GM18519 (cell line): ENCODE data around the gene ATRNL1.

ENCODE experiments used
- ATAC-seq: cut with Tn5 transposase; IDR thresholded peaks from one replicate; pipeline ENCODE4 v1.9.1; 2021; ENCODE audit warnings: mild to moderate bottlenecking, moderate library complexity; ENCODE audit not compliant: unreplicated experiment, low FRiP score

Gene ATRNL1

GRCh38 chr10:115867305-115867704 lies 774.1 kb downstream of the ATRNL1 start:
- ATAC-seq = no peak

DNA sequence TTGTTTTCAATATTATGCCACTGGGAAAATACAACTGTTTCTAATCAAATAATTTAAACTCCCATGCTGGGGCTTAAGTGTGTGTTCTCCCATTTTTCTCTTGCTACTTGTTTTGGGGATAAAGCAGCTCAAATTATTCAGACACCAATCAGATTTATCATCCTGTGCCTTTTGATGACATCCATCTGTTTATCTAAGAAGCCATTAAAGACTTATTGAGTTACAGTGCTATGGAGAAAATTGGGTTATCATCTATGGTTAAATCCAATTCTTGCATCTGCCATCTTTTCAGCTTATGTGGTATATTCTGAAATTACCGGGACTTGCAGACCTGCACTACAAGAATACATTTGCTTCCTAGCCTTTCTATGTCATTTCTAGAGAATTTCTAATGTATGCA lies 778.7 kb downstream of the ATRNL1 start:
- ATAC-seq = no peak

- ATAC-seq = no peak
These were observed 782.0 kb downstream of the ATRNL1 start for GRCh38 chr10:115875172-115875571.

- ATAC-seq = peak; percentile 58
These were observed 786.4 kb downstream of the ATRNL1 start for GRCh38 chr10:115879372-115880089.

DNA sequence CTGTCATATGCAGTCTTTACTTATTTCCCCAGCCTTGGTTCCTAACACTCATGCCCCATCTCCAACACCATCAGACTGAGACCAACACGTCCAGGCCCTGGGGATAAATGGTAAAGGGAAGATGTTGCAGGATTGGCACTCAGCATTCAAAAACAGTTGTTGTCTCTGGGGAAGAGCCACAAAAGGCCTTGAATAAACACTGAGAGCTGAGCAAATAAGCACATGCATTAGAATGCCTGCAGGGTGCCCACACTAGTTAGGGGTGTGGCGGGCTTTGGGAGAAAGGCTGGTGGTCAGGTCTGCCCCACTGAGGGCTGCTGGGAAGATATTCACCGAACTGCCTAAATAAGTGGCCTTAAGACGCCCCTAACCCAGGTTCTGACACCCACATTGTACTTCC lies 788.9 kb downstream of the ATRNL1 start:
- ATAC-seq = no peak

DNA sequence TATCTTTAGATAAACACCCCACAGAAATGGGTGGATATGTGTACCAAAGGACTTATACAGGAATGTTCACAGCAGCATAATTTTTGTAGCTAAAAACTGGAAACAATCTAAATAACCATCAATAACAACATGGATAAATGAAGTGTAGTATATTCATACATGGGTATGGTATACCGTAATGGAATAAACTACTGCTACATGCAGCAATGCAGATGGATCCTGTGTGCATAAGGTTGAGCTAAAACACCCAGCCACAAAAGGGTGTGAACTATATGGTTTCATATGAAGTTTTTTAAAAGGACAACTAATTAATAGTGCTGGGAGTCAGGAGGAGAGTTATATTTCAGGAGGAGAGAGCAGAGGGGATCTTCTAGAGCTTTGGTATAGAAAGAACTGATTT lies 790.2 kb downstream of the ATRNL1 start:
- ATAC-seq = no peak

GRCh38 chr10:115884331-115884730 lies 791.2 kb downstream of the ATRNL1 start:
- no peak for ATAC-seq

DNA sequence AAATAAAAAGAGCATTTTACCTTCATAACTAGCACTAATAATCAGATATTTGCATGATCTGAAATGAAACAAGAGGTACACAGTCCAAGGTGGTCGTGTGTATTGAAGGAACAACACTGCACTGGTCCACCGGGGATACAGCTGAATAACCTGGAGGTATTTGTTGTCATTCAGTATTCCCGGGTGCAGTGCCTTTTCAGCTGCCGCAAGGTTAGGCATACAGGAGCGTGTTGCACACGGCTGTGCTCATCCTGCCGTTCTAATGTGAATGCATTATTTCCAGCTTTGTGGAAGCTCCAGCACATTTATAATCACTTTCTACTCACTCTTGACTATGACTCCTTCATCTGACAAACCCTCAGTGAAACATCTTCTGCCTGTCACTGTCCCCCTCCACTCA lies 802.0 kb downstream of the ATRNL1 start:
- ATAC-seq = no peak

GRCh38 chr10:115898242-115898641 lies 805.1 kb downstream of the ATRNL1 start:
- ATAC-seq = no peak

- no peak for ATAC-seq
These were observed 809.4 kb downstream of the ATRNL1 start for GRCh38 chr10:115902596-115902995.

DNA sequence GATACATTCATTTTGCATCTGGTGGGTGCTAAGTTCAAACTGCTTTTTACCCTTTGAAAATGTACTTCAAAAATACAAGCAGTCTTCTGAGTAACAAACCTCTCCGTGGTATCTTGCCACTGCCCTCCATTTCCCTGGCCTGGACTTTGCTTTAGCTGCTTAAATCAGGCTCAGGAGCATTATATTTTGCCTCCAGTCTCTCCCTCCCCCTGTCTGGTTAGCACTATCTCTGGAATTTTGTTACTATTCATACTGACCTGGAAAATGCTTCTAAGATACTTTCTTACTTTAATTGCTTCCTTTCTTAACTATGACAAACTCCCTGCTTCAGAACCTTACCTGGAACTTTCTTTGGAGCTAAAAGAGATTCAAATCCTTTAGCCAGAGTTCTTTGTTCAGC lies 810.0 kb downstream of the ATRNL1 start:
- ATAC-seq = no peak

- no peak for ATAC-seq
These were observed 810.7 kb downstream of the ATRNL1 start for GRCh38 chr10:115903845-115904244.

GRCh38 chr10:115909037-115909436 lies 815.9 kb downstream of the ATRNL1 start:
- no peak for ATAC-seq

DNA sequence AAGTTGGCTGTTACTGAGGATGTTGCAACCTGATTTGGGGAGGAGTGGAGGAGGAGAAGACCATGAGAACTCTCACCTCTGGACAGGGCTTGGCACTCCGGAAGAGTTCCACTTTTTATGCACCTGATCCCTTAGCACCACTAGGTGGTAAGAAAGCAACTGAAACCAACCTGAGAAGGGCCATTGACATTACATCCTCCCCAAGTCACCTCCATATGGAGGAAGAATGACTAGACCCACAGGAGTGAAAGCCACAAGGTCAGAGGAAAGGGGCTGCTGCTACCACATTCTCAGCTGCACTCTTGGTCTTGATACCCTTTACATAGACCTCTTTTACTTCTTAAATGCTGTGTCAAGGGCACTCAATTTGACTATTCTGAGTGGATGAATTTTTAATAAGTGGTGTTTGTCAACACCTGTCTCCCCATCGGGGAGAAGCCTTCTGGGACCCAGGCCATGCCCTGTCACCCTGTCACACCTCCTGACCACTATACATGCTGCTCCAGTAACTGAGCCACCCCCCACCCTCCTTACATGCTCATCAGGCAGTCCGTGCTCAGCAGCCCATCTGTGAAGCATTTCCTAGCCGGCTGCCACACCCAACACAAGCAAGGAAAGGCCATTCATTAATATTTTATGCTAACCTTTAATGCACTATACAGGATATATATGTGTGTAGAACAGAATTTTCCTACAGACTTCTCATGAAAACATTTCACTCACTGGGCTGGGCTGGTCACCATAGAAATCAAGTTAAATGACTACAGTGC lies 817.0 kb downstream of the ATRNL1 start:
- ATAC-seq = no peak

- ATAC-seq = no peak
These were observed 821.3 kb downstream of the ATRNL1 start for GRCh38 chr10:115914475-115914874.

GRCh38 chr10:115915429-115915828 lies 822.3 kb downstream of the ATRNL1 start:
- ATAC-seq = no peak

- no peak for ATAC-seq
These were observed 825.6 kb downstream of the ATRNL1 start for GRCh38 chr10:115918812-115919211.

- ATAC-seq = no peak
These were observed 828.6 kb downstream of the ATRNL1 start for GRCh38 chr10:115921795-115922194.

DNA sequence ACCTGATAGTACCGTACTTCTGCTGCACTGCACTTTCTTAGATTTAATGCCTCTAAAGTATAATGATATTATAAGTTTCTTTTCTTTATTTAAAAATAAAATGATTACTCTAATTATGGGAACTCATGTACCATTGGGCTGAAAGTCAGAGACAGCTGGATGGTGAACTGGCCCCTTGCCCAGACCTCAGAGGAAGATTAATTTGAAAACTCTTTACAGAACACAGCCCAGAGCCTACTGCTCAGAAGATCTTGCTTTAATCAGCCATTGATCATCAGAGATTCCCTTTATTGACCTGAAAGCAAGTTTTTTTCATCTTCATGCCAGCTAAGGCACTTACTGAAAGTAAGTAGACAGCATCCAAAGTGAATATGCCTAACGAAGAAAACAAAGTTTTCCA lies 838.1 kb downstream of the ATRNL1 start:
- ATAC-seq = no peak

DNA sequence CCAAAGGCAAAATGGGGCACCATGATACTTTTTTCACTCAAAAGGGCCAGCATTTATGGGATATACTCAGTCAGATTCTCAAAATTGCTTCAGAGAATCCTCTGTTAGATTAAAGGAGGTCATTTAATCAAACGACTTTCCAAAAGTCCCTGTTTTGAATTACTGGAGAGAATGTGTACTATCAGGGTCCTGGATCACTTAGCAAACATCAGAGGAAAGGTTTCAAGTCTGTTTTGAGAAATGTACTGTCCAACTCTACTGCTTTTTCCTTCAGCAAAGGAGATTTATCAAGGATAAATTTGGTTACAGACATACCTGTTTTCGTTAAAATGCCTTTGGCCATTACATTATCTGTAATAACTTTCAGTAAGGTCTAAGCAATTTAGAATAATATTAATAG lies 838.9 kb downstream of the ATRNL1 start:
- no peak for ATAC-seq

GRCh38 chr10:115933098-115933497 lies 839.9 kb downstream of the ATRNL1 start:
- no peak for ATAC-seq

GRCh38 chr10:115935731-115936130 lies 842.6 kb downstream of the ATRNL1 start:
- ATAC-seq = no peak
